HTR-8/SVneo (cell line): ENCODE data around the gene PCYOX1L.
A peak's percentile ranks its signal among the peaks of the same experiment; 100 is the strongest.
"Not testable (repeated sequence)": the region's sequence is repeated elsewhere in the genome, so short reads cannot be mapped to it uniquely, and the experiment has no call there.

Experiments
- DNase-seq: peaks from one replicate; pipeline ENCODE4 v3.0.0; 2011; ENCODE audit warnings: low spot score, mixed read lengths; ENCODE audit not compliant: insufficient read length
- FAIRE-seq: peaks from 2 replicates; lab custom pipeline; 2011; peaks lifted over from hg19 to GRCh38; lab: Jason Lieb, UNC

The PCYOX1L gene

DNA sequence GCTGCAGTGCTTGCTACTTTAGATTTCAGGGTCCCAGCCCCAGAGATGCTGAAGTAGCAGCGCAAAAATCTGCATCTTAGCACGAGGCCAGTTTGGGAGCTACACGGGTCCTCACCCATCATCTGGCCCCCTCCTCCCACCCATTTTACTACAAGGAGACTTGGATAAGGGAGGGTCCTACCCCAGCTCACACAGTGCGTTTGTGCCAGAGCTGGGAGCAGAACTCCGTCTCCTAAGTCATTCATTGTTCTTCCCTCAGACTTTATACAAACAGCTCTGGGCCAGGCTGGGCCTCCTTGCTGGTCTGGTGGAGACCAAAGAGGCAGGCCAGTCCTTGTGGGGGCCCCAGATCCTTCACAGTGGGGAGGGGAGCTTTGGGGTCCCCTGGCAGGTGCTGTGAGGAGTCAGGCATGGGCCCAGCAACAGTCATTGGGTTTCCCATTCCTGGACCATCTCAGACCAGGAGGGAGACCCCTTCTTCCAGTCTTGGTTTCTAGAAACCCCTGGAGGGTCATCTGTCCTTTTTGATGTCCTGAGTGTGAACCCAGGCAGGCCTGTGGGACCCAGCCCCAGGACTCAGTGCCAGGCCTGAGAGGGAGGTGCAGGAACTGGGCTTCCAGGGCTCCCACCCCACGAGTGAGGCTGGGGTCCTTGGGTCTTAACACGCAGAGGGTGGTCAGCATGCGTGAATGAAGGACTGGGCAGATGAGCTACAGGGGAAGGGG is 23.6 kb downstream of the PCYOX1L start:
- DNase-seq (no peak), FAIRE-seq (no peak)

- DNase-seq (peak; percentile 81), FAIRE-seq (peak; percentile 76)
Observed at GRCh38 chr5:149381986-149382338, 24.1 kb downstream of the PCYOX1L start.

DNA sequence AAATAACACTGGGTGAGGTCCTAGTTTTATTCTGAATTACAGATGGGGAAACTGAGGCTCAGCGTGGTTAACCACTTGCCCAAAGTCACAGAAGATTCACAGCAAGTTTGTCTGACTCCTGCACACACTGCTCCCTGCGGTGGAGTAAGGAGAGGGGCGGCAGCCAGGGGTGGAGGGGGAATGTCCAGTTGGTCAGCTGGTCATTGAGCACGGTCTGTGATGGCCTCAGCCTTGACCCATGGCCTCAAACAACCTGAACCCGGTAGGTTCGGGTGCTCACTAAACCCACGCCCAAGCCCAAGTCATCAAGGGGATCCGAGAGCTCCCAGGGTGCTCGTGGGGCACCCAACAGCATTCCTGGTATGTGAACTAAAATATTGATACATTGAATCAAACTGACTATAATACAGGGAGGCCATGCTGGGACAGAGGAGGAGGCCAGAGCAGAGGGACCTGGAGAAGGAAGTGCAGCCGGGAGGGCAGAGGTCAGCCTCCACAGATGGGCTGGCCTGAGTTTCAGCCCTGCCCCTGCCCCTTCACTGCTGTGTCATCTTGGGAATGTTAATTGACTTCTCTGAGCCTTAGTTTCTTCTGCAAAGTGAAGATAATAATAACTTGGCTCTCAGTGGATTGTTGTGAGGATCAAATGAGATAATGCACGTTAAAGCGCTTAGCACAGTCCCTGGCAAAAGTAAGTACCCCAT is 24.8 kb downstream of the PCYOX1L start:
- no peak for FAIRE-seq
- DNase-seq: no peak

DNA sequence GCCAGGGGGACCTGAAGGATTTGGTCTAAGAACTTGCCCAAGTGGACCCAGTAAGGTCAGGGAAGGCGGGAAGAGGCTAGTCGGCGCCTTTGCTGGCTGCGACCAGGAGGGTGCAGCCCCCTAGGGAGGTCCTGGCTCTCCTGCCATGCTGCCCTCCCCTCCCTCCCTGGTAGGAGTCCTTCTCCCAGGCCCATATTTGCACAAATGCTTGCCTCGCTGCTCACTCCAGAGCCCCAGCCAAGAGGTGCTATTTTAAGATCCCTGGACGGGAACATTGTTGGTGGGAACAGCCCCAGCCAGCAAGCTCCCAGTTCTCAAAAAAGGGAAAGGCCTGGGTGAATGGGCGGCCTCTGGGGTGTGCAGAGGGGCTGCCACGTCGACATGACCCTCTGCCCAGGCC is 25.6 kb downstream of the PCYOX1L start:
- FAIRE-seq (no peak), DNase-seq (no peak)

- FAIRE-seq (no peak), DNase-seq (no peak)
Observed at GRCh38 chr5:149386166-149386565, 28.3 kb downstream of the PCYOX1L start.

GRCh38 chr5:149387081-149387631 is 29.3 kb downstream of the PCYOX1L start:
- DNase-seq: no peak
- FAIRE-seq: no peak

GRCh38 chr5:149387982-149388381 is 30.1 kb downstream of the PCYOX1L start:
- DNase-seq (no peak), FAIRE-seq (no peak)

GRCh38 chr5:149388498-149389190 is 30.8 kb downstream of the PCYOX1L start:
- no peak for DNase-seq
- no peak for FAIRE-seq

GRCh38 chr5:149389552-149390495 is 32.0 kb downstream of the PCYOX1L start:
- DNase-seq (no peak), FAIRE-seq (no peak)

DNA sequence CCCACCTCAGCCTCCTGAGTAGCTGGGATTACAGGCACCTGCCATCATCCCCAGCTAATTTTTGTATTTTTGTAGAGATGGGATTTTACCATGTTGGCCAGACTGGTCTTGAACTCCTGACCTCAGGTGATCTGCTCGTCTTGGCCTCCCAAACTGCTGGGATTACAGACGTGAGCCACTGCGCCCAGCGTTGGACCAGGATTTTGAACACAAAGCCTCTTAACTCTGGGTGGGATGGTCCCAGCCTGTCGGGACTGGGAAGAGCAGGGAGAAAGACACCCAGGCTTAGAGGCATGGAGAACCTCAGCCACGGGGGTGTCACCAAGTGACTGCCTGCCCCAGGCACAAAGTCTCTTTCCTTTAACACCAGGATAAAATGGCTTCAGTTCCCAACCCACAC is 33.2 kb downstream of the PCYOX1L start:
- DNase-seq, FAIRE-seq: not testable (repeated sequence)

- FAIRE-seq (no peak), DNase-seq (no peak)
Observed at GRCh38 chr5:149391524-149391923, 33.7 kb downstream of the PCYOX1L start.

GRCh38 chr5:149392718-149393117 is 34.9 kb downstream of the PCYOX1L start:
- FAIRE-seq: peak; percentile 93
- no peak for DNase-seq

DNA sequence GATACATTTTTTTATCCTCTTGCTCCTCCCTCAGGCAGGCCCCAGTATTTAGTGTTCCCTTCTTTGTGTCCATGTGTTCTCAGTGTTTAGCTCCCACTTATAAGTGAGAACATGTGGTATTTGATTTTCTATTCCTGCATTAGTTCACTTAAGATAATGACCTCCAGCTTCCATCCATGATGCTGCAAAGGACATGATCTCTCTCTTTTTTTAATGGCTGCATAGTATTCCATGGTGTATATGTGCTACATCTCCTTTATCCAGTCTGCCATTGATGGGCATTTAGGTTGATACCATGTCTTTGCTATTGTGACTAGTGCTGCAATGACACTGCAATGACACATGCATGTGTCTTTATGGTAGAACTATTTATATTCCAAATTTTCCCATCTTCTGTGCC is 37.1 kb downstream of the PCYOX1L start:
- not testable (repeated sequence) for FAIRE-seq, DNase-seq

GRCh38 chr5:149397530-149397929 is 39.7 kb downstream of the PCYOX1L start:
- FAIRE-seq (no peak), DNase-seq (peak; percentile 31)

- DNase-seq, FAIRE-seq: not testable (repeated sequence)
Observed at GRCh38 chr5:149398747-149399266, 41.0 kb downstream of the PCYOX1L start.

DNA sequence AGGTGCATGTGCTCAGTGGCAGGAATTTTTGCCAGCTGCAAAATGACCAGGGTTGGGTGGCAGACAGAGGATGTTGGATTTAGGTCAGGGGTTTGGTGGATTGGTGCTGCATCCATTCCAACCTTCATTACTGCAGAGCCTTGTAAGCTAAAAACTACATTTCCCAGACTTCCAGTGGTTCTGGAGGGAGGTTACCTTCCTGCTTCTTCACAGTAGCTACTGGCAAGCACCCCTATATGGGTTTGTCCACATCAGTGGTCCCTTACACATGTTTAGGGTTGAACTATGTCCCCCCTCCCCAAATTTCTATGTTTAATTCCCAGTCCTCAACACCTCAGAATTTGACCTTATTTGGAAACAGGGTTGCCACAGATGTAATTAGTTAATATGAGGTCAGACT is 41.9 kb downstream of the PCYOX1L start:
- DNase-seq: no peak
- no peak for FAIRE-seq

DNA sequence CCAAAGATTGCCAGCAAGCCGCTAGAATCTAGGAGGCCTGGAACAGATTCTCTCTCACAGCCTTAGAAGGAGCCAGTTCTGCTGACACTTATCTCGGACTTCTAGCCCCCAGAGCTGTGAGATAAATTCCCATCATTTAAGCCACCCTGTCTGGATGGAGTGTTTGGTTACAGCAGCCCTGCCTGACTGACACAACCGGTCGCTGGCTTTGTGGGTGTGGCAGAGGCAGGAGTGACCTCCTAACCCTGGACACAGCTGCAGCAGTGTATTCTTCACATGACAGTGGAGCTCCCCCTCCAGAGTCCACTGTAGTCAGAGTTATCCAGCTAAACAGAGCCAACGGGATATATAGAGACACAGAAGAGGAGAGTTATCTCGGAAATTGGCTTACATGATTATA is 42.5 kb downstream of the PCYOX1L start:
- no peak for DNase-seq
- FAIRE-seq: no peak

GRCh38 chr5:149401051-149401450 is 43.2 kb downstream of the PCYOX1L start:
- FAIRE-seq (no peak), DNase-seq (no peak)

DNA sequence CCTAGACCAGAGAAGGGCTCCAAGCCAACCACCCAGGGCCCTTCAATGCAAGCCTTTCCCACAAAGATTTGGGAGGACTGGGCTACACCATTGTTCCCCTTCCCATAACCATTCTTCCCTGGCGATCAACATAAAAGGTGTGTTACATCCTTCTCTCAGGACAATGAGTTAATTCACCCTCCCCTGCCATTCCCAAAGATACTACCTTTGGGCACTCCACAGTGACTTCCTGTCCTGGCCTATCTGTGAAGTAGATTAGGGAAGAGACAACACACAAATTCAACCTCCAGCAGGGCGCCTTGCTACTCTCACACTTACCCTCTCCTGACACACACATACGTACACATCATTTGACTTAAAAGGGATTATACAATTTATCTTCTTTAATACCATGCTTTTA is 44.4 kb downstream of the PCYOX1L start:
- DNase-seq: no peak
- FAIRE-seq: no peak
